Muscle of leg (tissue), 16 donors: ENCODE results near the gene RECQL. TPM values are rescaled to one million over a fixed set of nuclear protein-coding genes. Genes with fewer than 3 reads are reported as not detected.

Source experiments
- DNase-seq: peaks from one replicate; pipeline ENCODE4 v3.0.0; 2013
- H3K27ac ChIP-seq: one replicate; pipeline ENCODE4 v1.5.1; 2013; ENCODE audit warnings: mild to moderate bottlenecking, low read length, control low read depth
- H3K27me3 ChIP-seq: one replicate; pipeline ENCODE4 v1.6.1; 2013; ENCODE audit warnings: low read length; ENCODE audit not compliant: control insufficient read depth, insufficient read depth
- H3K36me3 ChIP-seq: one replicate; pipeline ENCODE4 v1.6.1; 2013; ENCODE audit warnings: low read length; ENCODE audit not compliant: control insufficient read depth, insufficient read depth
- H3K4me1 ChIP-seq: one replicate; pipeline ENCODE4 v1.6.1; 2013; ENCODE audit warnings: low read length; ENCODE audit not compliant: control insufficient read depth, insufficient read depth
- H3K4me3 ChIP-seq: one replicate; pipeline ENCODE4 v1.5.1; 2013; ENCODE audit warnings: low read length, control low read depth
- H3K9me3 ChIP-seq: replicated peaks from 2 replicates; pipeline ENCODE4 v1.6.1; 2013; ENCODE audit warnings: low read depth, low read length; ENCODE audit not compliant: control insufficient read depth
- WGBS: methylation state at CpG from one replicate; pipeline ENCODE4 v1.1.5; 2013; ENCODE audit warnings: missing lambda C conversion rate; ENCODE audit not compliant: insufficient coverage; 5-methylcytosine and 5-hydroxymethylcytosine counted together
- long read RNA-seq, 11 donors: transcript quantifications; one replicate each; lab custom pipeline, GENCODE V29; 2026
- polyA plus RNA-seq, 8 donors: library from polyadenylated mRNA; unstranded; fragments of 120-200 nt; gene quantifications; one replicate each; pipeline versions ENCODE4 v1.2.1 to v1.2.3, GENCODE V29; 2013; ENCODE audit warnings: inconsistent platforms in 1 of 8, low replicate concordance in 1 of 8; ENCODE audit not compliant: insufficient read length in 8 of 8, insufficient read depth in 1 of 8
- total RNA-seq: library from RNA; stranded (reverse); fragments of 120-200 nt; gene quantifications from one replicate; pipeline ENCODE4 v1.2.4, GENCODE V29; 2013

RECQL gene, protein sequence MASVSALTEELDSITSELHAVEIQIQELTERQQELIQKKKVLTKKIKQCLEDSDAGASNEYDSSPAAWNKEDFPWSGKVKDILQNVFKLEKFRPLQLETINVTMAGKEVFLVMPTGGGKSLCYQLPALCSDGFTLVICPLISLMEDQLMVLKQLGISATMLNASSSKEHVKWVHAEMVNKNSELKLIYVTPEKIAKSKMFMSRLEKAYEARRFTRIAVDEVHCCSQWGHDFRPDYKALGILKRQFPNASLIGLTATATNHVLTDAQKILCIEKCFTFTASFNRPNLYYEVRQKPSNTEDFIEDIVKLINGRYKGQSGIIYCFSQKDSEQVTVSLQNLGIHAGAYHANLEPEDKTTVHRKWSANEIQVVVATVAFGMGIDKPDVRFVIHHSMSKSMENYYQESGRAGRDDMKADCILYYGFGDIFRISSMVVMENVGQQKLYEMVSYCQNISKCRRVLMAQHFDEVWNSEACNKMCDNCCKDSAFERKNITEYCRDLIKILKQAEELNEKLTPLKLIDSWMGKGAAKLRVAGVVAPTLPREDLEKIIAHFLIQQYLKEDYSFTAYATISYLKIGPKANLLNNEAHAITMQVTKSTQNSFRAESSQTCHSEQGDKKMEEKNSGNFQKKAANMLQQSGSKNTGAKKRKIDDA
- total RNA-seq: 45.8 TPM
- polyA plus RNA-seq: 10 to 100 TPM; 16.1 to 38.1 (median 29.6) TPM
- long read RNA-seq, donor 1, partial matches to known transcripts: 0 of 2 reads
- long read RNA-seq, donor 1, other reads (novel, unspliced or antisense): 0 of 2 reads
- long read RNA-seq, donor 2: 0 reads
- long read RNA-seq, donor 3, partial matches to known transcripts: 0 of 1 reads
- long read RNA-seq, donor 3, other reads (novel, unspliced or antisense): 0 of 1 reads
- long read RNA-seq, donor 4, partial matches to known transcripts: 0 of 10 reads
- long read RNA-seq, donor 4, other reads (novel, unspliced or antisense): 9 of 10 reads
- long read RNA-seq, donor 5, partial matches to known transcripts: 0 of 6 reads
- long read RNA-seq, donor 5, other reads (novel, unspliced or antisense): 0 of 6 reads
- long read RNA-seq, donor 6, partial matches to known transcripts: 74 of 97 reads
- long read RNA-seq, donor 6, other reads (novel, unspliced or antisense): 22 of 97 reads
- long read RNA-seq, donor 7, partial matches to known transcripts: 0 of 5 reads
- long read RNA-seq, donor 7, other reads (novel, unspliced or antisense): 0 of 5 reads
- long read RNA-seq, donor 8, partial matches to known transcripts: 0 of 4 reads
- long read RNA-seq, donor 8, other reads (novel, unspliced or antisense): 0 of 4 reads
- long read RNA-seq, donor 9, partial matches to known transcripts: 0 of 2 reads
- long read RNA-seq, donor 9, other reads (novel, unspliced or antisense): 0 of 2 reads
- long read RNA-seq, donor 10, partial matches to known transcripts: 10 of 37 reads
- long read RNA-seq, donor 10, other reads (novel, unspliced or antisense): 24 of 37 reads
- long read RNA-seq, donor 11, partial matches to known transcripts: 0 of 1 reads
- long read RNA-seq, donor 11, other reads (novel, unspliced or antisense): 0 of 1 reads

GRCh38 chr12:21501258-21502163 is at the start of gene RECQL, which contains the start of gene GOLT1B:
TSS of gene RECQL (minus strand) at chr12:21501635. CDS start at chr12:21499570, 2,065 bp downstream.
TSS of gene GOLT1B (plus strand) at chr12:21501789. CDS start at chr12:21501924, 135 bp downstream.
- peaks cover 12% of the 10 kb centered on the region for H3K4me1 ChIP-seq
- H3K27me3 ChIP-seq: no peaks in the 10 kb centered on the region
- peaks cover 19% of the 10 kb centered on the region for H3K36me3 ChIP-seq
- H3K27ac ChIP-seq: peak within 1 kb of the TSS; percentile 97
- under 1% methylated on average over 44 of the region's 61 CpGs for WGBS
- H3K4me3 ChIP-seq: peak within 1 kb of the TSS; percentile 97
- peak; percentile 99 for DNase-seq
- no peaks in the 10 kb centered on the region for H3K9me3 ChIP-seq

- H3K27ac ChIP-seq: no peak overlapping the region
- no peaks in the 10 kb centered on the region for H3K36me3 ChIP-seq
- no peak for DNase-seq
- no peak overlapping the region for H3K4me3 ChIP-seq
- peaks cover 11% of the 10 kb centered on the region for H3K4me1 ChIP-seq
- no CpG with 5 or more reads among the region's 1 CpG for WGBS
- no peaks in the 10 kb centered on the region for H3K9me3 ChIP-seq
- H3K27me3 ChIP-seq: no peaks in the 10 kb centered on the region
Measured at GRCh38 chr12:21547437-21547836, 46.0 kb upstream of the RECQL start.

DNA sequence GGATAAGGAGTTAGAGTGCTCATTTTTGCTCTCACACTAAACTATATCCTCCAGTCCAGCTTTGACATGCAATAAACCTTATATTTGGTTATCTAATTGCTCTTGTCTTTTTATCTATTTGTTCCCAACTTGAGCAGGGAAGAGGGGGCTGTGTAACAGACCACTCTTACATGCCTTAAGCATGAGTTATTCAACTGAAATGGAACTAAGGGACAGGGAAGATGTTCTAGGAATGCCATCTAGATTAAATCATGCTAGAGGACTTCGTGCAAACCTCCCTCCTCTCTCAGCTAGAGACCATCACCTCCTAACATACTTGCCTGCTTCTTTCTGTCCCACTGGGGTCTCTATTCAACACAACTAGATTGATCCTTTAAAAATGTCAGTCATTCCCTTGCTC is 45.3 kb upstream of the RECQL start:
- H3K9me3 ChIP-seq: no peaks in the 10 kb centered on the region
- H3K36me3 ChIP-seq: no peaks in the 10 kb centered on the region
- H3K27me3 ChIP-seq: no peaks in the 10 kb centered on the region
- no peak for DNase-seq
- H3K4me3 ChIP-seq: no peak overlapping the region
- 0% methylated on average over 1 of the region's 1 CpG for WGBS
- peaks cover 10% of the 10 kb centered on the region for H3K4me1 ChIP-seq
- no peak overlapping the region for H3K27ac ChIP-seq

- Histone ChIP-seq H3K9me3 (no peaks in the 10 kb centered on the region), H3K4me3 (no peak overlapping the region), H3K27me3 (no peaks in the 10 kb centered on the region), H3K36me3 (no peaks in the 10 kb centered on the region), H3K4me1 (peaks cover 9% of the 10 kb centered on the region), H3K27ac (no peak overlapping the region)
- no peak for DNase-seq
- WGBS: no CpG with 5 or more reads among the region's 2 CpGs
Measured at GRCh38 chr12:21545557-21545956, 44.1 kb upstream of the RECQL start.

DNA sequence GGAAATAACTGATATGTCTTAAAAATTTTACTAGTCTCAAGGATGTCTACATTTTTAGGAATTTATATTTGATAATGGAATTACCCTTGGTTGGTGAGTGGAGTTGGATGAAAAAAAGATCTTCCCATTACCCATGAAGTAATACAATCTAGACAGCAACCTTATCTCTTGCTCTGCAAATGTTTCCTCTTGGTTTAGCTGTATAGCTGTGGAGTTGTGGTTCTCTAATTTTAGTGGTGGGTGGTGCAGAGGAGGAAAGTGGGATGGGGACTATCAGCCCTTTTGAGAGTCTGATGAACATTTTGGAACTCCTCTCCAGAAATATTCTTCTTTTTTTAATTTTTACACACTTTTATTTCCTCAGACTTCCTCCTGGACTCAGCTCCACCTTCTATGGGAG is 41.7 kb upstream of the RECQL start:
- no peaks in the 10 kb centered on the region for H3K9me3 ChIP-seq
- H3K4me1 ChIP-seq: peaks cover 9% of the 10 kb centered on the region
- H3K27me3 ChIP-seq: no peaks in the 10 kb centered on the region
- no peaks in the 10 kb centered on the region for H3K36me3 ChIP-seq
- no peak overlapping the region for H3K27ac ChIP-seq
- no peak for DNase-seq
- no peak overlapping the region for H3K4me3 ChIP-seq

DNA sequence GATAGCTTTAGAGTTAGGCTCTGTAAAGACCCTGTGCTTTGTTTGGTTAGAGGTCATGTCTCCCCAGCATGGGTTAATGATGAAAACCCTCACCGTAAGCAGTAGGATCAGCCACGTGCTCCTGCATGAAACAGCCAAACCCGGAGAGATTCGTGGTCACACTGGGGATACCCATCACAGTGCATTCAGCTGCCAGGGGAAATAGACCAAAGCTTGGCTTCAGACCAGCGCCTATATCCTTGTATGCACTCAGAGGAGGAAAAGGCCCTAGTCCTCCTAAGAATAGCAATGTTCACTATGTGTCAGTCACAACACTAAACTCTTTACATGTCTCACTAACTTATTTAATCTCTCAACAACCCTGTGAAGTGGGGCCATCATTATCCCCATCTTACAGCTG is 41.0 kb upstream of the RECQL start:
- Histone ChIP-seq H3K27me3 (no peaks in the 10 kb centered on the region), H3K4me3 (no peak overlapping the region), H3K4me1 (peaks cover 9% of the 10 kb centered on the region), H3K36me3 (no peaks in the 10 kb centered on the region), H3K9me3 (no peaks in the 10 kb centered on the region), H3K27ac (no peak overlapping the region)
- 46% methylated on average over 4 of the region's 5 CpGs for WGBS
- DNase-seq: peak; percentile 27

DNA sequence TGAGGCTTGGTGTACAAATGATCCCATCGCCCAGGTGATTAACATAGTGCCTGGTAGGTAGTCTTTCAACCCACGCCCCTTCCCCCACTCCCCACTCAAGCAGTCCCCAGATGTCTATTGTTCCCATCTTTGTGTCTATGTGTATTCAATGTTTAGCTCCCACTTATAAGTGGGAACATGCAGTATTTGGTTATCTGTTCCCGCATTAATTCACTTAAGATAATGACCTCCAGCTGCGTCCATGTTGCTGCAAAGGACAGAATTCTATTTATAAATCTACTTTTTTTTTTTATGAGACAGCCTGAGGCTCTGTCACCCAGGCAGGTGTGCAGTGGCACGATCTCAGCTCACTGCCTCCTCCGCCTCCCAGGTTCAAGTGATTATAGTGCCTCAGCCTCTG is 40.3 kb upstream of the RECQL start:
- no peaks in the 10 kb centered on the region for H3K36me3 ChIP-seq
- H3K4me3 ChIP-seq: no peak overlapping the region
- no CpG with 5 or more reads among the region's 6 CpGs for WGBS
- peaks cover 9% of the 10 kb centered on the region for H3K4me1 ChIP-seq
- no peaks in the 10 kb centered on the region for H3K27me3 ChIP-seq
- no peaks in the 10 kb centered on the region for H3K9me3 ChIP-seq
- H3K27ac ChIP-seq: no peak overlapping the region
- no peak for DNase-seq

GRCh38 chr12:21539797-21540196 is 38.4 kb upstream of the RECQL start:
- H3K36me3 ChIP-seq: no peaks in the 10 kb centered on the region

More at GRCh38 chr12:21539797-21540196, 38.4 kb upstream of the RECQL start:
- H3K27ac ChIP-seq: no peak overlapping the region
- no peaks in the 10 kb centered on the region for H3K27me3 ChIP-seq
- no peak for DNase-seq
- H3K9me3 ChIP-seq: no peaks in the 10 kb centered on the region
- H3K4me3 ChIP-seq: no peak overlapping the region
- H3K4me1 ChIP-seq: peaks cover 9% of the 10 kb centered on the region
